Ectodermal cell (in vitro differentiated cells): ENCODE results near the gene MED13L.

ENCODE experiments used
- H3K27ac ChIP-seq: 2 replicates; pipeline ENCODE4 v1.7.0; 2013; ENCODE audit warnings: mild to moderate bottlenecking, low read depth, low read length; ENCODE audit not compliant: insufficient read depth, poor library complexity, severe bottlenecking
- H3K27me3 ChIP-seq: 2 replicates; pipeline ENCODE4 v1.7.0; 2013; ENCODE audit warnings: mild to moderate bottlenecking, low read length; ENCODE audit not compliant: insufficient read depth, control insufficient read depth, poor library complexity, severe bottlenecking
- H3K36me3 ChIP-seq: one replicate; pipeline ENCODE4 v1.7.0; 2013; ENCODE audit warnings: low read length; ENCODE audit not compliant: control insufficient read depth, insufficient read depth
- H3K4me1 ChIP-seq: one replicate; pipeline ENCODE4 v1.7.0; 2013; ENCODE audit warnings: low read length; ENCODE audit not compliant: control insufficient read depth, insufficient read depth
- H3K4me3 ChIP-seq: 2 replicates; pipeline ENCODE4 v1.7.0; 2013; ENCODE audit warnings: low read depth, low read length, control low read depth; ENCODE audit not compliant: insufficient read depth
- H3K9me3 ChIP-seq: 2 replicates; pipeline ENCODE4 v1.7.0; 2013; ENCODE audit warnings: mild to moderate bottlenecking, low read length, moderate library complexity; ENCODE audit not compliant: control insufficient read depth
- WGBS, 2 experiments: methylation state at CpG; one replicate each; pipeline ENCODE4 v1.1.7; 2013; ENCODE audit warnings: missing lambda C conversion rate in 2 of 2; 5-methylcytosine and 5-hydroxymethylcytosine counted together

Gene MED13L

DNA sequence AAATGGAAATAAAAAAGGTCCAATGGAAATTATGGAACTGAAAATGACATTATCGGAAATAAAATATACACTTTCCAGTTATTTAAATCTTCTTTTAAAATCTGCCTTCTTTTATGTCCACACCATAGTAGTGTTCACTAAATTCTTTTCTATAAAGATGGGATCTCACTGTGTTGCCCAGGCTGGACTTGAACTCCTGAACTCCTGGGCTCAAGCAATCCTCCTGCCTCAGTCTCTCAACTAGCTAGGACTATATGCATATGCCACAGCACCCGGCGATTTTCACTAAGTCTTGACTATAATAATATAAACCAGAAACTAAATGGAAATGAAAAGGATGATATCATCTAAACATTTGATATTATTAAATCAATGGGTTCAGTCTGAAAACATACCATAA is 188.4 kb downstream of the MED13L start:
- H3K4me3 ChIP-seq: no peak overlapping the region
- H3K27ac ChIP-seq: no peak overlapping the region
- H3K27me3 ChIP-seq: no peaks in the 10 kb centered on the region
- H3K36me3 ChIP-seq: no peaks in the 10 kb centered on the region
- peaks cover 11% of the 10 kb centered on the region for H3K4me1 ChIP-seq
- no peaks in the 10 kb centered on the region for H3K9me3 ChIP-seq
- WGBS, 2 experiments: 100% methylated on average over 1 of the region's 3 CpGs

DNA sequence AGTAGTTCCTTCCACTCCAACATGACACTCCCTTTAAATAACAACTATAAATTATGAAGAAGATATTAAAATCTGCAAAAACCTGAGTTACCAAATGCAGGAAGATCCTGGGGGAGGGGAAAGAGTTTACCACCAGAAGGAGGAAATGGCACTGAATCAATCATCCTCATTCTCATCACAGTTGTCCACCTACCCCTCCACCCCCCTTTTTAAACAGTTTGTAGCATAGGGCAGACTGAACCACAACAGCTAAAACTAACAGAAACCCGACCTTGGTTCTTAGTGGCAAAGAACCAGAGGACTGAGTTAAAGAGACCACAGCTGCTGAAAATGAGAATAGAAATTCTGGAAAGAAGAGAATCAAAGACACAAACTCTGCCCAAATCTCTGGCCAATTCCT is 189.5 kb downstream of the MED13L start:
- 42 to 56% methylated on average over 1 of the region's 1 CpG for WGBS, 2 experiments
- H3K27ac ChIP-seq: no peak overlapping the region
- H3K4me3 ChIP-seq: no peak overlapping the region
- H3K4me1 ChIP-seq: peaks cover 11% of the 10 kb centered on the region
- H3K9me3 ChIP-seq: no peaks in the 10 kb centered on the region
- H3K36me3 ChIP-seq: no peaks in the 10 kb centered on the region
- H3K27me3 ChIP-seq: no peaks in the 10 kb centered on the region

DNA sequence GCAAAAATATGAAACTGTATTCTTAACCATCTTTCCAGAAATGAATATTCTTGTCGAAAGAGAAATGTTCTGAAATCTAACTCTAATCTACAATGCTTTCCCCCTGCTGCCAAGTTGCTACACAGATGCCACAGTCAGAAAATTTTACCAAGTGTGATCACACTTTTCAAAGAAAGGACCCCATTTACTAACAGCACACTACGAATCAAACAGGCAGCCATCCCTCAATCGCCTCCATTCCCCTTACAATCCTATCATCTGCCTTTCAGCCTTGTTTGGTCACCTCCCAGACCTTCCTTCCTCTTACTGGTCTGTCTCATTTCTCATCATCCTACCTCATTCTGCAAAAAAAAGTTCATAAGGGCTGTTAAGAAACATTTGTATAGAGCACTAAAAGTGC is 190.1 kb downstream of the MED13L start:
- Histone ChIP-seq H3K36me3 (no peaks in the 10 kb centered on the region), H3K27me3 (no peaks in the 10 kb centered on the region), H3K27ac (no peak overlapping the region), H3K9me3 (no peaks in the 10 kb centered on the region), H3K4me1 (peaks cover 11% of the 10 kb centered on the region), H3K4me3 (no peak overlapping the region)
- 90 to 92% methylated on average over 3 of the region's 3 CpGs for WGBS, 2 experiments

- Histone ChIP-seq H3K9me3 (no peaks in the 10 kb centered on the region), H3K4me3 (no peak overlapping the region), H3K27me3 (no peaks in the 10 kb centered on the region), H3K36me3 (no peaks in the 10 kb centered on the region), H3K4me1 (no peaks in the 10 kb centered on the region), H3K27ac (no peak overlapping the region)
- 91 to 96% methylated on average over 3 of the region's 3 CpGs for WGBS, 2 experiments
These were observed 197.1 kb downstream of the MED13L start for GRCh38 chr12:116080415-116080814.

GRCh38 chr12:116078396-116078795 is 199.1 kb downstream of the MED13L start:
- no peaks in the 10 kb centered on the region for H3K27me3 ChIP-seq
- no peaks in the 10 kb centered on the region for H3K36me3 ChIP-seq
- no peaks in the 10 kb centered on the region for H3K9me3 ChIP-seq
- no peaks in the 10 kb centered on the region for H3K4me1 ChIP-seq
- 96 to 97% methylated on average over 1 of the region's 1 CpG for WGBS, 2 experiments
- no peak overlapping the region for H3K27ac ChIP-seq
- H3K4me3 ChIP-seq: no peak overlapping the region

DNA sequence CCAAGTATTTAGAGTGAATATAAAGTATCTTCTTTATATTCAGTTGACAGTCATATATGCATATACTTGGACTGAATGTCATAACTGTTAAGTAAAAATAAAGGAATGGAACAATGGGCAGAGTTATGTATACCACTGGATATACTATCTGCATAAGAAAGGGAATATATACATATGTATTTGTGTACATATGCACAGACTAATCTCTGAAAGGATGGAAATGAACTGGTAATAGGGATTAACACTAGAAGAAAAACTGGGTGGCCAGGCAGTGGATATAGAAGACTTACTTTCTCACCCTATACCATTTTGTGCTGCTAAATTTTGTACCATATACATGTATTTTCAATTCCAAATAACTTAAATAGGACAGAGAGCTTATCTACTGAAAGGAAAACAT is 200.1 kb downstream of the MED13L start:
- Histone ChIP-seq H3K27ac (no peak overlapping the region), H3K27me3 (no peaks in the 10 kb centered on the region), H3K4me3 (no peak overlapping the region), H3K9me3 (no peaks in the 10 kb centered on the region), H3K36me3 (no peaks in the 10 kb centered on the region), H3K4me1 (no peaks in the 10 kb centered on the region)

GRCh38 chr12:116076399-116076798 is 201.1 kb downstream of the MED13L start:
- WGBS, 2 experiments: 100% methylated on average over 1 of the region's 1 CpG
- H3K9me3 ChIP-seq: no peaks in the 10 kb centered on the region
- no peaks in the 10 kb centered on the region for H3K4me1 ChIP-seq
- H3K27me3 ChIP-seq: no peaks in the 10 kb centered on the region
- H3K27ac ChIP-seq: no peak overlapping the region
- no peaks in the 10 kb centered on the region for H3K36me3 ChIP-seq
- no peak overlapping the region for H3K4me3 ChIP-seq

- Histone ChIP-seq H3K27ac (no peak overlapping the region), H3K4me3 (no peak overlapping the region), H3K9me3 (no peaks in the 10 kb centered on the region), H3K27me3 (no peaks in the 10 kb centered on the region), H3K4me1 (no peaks in the 10 kb centered on the region), H3K36me3 (no peaks in the 10 kb centered on the region)
- WGBS, 2 experiments: 94 to 100% methylated on average over 1 of the region's 1 CpG
These were observed 202.8 kb downstream of the MED13L start for GRCh38 chr12:116074686-116075085.

- no peaks in the 10 kb centered on the region for H3K4me1 ChIP-seq
- H3K27ac ChIP-seq: no peak overlapping the region
- no peaks in the 10 kb centered on the region for H3K36me3 ChIP-seq
- WGBS, 2 experiments: 55 to 81% methylated on average over 2 of the region's 2 CpGs
- no peak overlapping the region for H3K4me3 ChIP-seq
- H3K9me3 ChIP-seq: no peaks in the 10 kb centered on the region
- no peaks in the 10 kb centered on the region for H3K27me3 ChIP-seq
These were observed 205.8 kb downstream of the MED13L start for GRCh38 chr12:116071555-116072230.

DNA sequence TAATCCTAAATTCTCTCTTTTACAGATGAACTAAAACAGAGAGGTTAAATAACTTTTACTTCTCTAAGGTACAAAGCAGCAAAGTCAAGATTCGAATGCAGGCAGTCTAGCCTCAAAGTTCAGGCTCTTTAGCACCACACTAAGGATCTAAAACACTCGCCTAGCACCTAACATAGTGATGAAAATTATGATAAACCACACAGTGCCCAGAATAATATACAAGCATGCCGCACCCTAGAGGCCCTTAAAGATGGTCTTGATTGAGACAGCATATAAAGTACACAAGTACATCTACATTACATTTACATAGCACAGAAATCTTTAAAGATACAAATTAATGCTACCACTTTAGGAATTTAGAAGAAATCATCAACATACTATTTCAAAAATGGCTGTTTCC is 207.0 kb downstream of the MED13L start:
- Histone ChIP-seq H3K27me3 (no peaks in the 10 kb centered on the region), H3K27ac (no peak overlapping the region), H3K4me3 (no peak overlapping the region), H3K9me3 (no peaks in the 10 kb centered on the region), H3K36me3 (no peaks in the 10 kb centered on the region), H3K4me1 (no peaks in the 10 kb centered on the region)
- WGBS, 2 experiments: 92 to 97% methylated on average over 3 of the region's 3 CpGs

GRCh38 chr12:116069943-116070342 is 207.6 kb downstream of the MED13L start:
- H3K27ac ChIP-seq: no peak overlapping the region

More at GRCh38 chr12:116069943-116070342, 207.6 kb downstream of the MED13L start:
- H3K4me3 ChIP-seq: no peak overlapping the region
- H3K9me3 ChIP-seq: no peaks in the 10 kb centered on the region
- no peaks in the 10 kb centered on the region for H3K27me3 ChIP-seq
- H3K36me3 ChIP-seq: no peaks in the 10 kb centered on the region
- no peaks in the 10 kb centered on the region for H3K4me1 ChIP-seq
